RWPE2 (cell line): ENCODE data around the gene CLEC16A.

Experiments used
- ATAC-seq: fragments of 200-7000 bp; cut with Tn5 transposase; 3 replicates; pipeline ENCODE4 v1.9.1; 2021; ENCODE audit warnings: low read depth
- DNase-seq: peaks from one replicate; pipeline ENCODE4 v3.0.0-alpha.2; 2020; ENCODE audit warnings: low spot score
- H3K27ac ChIP-seq: fragments of 450-650 bp; 2 replicates; pipeline ENCODE4 v1.5.1; 2017; ENCODE audit warnings: mild to moderate bottlenecking; ENCODE audit not compliant: poor library complexity, severe bottlenecking
- H3K27me3 ChIP-seq: fragments of 250-450 bp; sonication (Bioruptor Pico); 2 replicates; pipeline ENCODE4 v1.5.1; 2021; ENCODE audit warnings: mild to moderate bottlenecking, moderate library complexity; ENCODE audit not compliant: insufficient read depth, poor library complexity, severe bottlenecking
- H3K36me3 ChIP-seq: fragments of 250-450 bp; sonication (Bioruptor Pico); 2 replicates; pipeline ENCODE4 v1.5.1; 2020; ENCODE audit warnings: low read depth, mild to moderate bottlenecking, moderate library complexity
- H3K4me1 ChIP-seq: fragments of 250-450 bp; sonication (Bioruptor Pico); 2 replicates; pipeline ENCODE4 v1.5.1; 2021; ENCODE audit warnings: mild to moderate bottlenecking, moderate library complexity; ENCODE audit not compliant: insufficient read depth, poor library complexity, severe bottlenecking
- H3K4me3 ChIP-seq: fragments of 250-450 bp; sonication (Bioruptor Pico); 2 replicates; pipeline ENCODE4 v1.5.1; 2021; ENCODE audit warnings: mild to moderate bottlenecking, moderate library complexity; ENCODE audit not compliant: severe bottlenecking
- H3K9me3 ChIP-seq: fragments of 250-450 bp; sonication (Bioruptor Pico); 2 replicates; pipeline ENCODE4 v1.5.1; 2021; ENCODE audit warnings: mild to moderate bottlenecking, moderate library complexity; ENCODE audit not compliant: severe bottlenecking
- CTCF ChIP-seq: fragments of 450-650 bp; IDR thresholded peaks from one replicate; pipeline ENCODE4 v1.5.1; 2017; ENCODE audit warnings: mild to moderate bottlenecking, moderate library complexity; ENCODE audit not compliant: poor library complexity, severe bottlenecking

The CLEC16A gene

DNA sequence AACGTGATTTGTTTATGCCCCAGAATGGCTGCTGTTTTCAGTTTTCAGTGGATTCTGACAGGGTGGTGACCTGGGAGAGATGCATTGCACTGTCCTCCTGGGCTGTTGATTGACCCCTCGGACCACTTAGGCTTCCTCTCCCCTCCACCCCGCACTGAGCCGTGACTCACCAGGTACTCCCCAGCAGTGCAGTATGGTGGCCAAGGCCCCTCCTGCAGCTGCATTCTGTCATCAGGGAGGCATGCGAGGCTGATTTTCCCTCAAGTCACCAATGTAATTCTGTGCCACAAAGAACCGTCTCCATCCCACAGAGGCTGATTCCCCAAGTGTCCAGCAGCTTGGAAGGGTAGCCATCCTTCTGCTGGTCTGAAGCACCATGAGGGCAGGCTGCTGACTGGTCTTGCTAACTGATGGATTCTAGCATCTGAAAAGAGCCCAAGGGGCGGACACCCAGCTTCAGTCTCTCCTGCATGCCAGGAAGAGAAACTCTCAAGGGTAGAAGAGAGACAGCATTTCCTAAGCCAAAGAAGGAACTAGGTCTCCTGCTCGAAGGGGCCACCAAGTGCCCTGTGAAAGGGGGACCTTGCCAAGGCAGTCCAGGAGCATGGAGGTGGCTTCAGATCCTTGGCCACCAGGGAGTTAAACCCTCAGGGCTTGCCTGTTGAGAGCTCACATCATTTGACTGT, 163.6 kb downstream of the CLEC16A start:
- DNase-seq: no peak
- no peak for ATAC-seq
- peaks cover 11% of the 10 kb centered on the region for H3K4me1 ChIP-seq
- H3K4me3 ChIP-seq: no peak overlapping the region
- H3K27me3 ChIP-seq: no peaks in the 10 kb centered on the region
- H3K27ac ChIP-seq: no peak overlapping the region
- H3K9me3 ChIP-seq: no peaks in the 10 kb centered on the region
- no peaks in the 10 kb centered on the region for H3K36me3 ChIP-seq
- TF ChIP-seq CTCF: no peak

DNA sequence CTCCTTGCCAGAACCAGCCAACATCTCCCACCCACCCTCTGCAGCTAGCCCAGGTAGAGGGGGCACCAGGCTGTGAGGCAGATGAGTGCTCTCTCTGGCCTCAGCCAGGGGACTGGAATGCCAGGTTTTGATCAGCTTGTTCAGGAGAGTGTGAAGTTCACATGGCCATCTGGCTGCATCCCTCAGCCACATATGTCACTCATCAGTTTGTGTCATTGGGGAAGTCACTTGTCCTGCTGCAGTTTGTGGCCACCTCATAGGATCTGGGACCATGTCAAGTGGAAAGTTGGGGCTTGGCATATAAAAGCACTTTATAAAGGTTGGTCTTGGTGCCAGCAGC, 164.1 kb downstream of the CLEC16A start:
- Histone ChIP-seq H3K27ac (no peak overlapping the region), H3K4me3 (no peak overlapping the region), H3K27me3 (no peaks in the 10 kb centered on the region), H3K4me1 (peaks cover 11% of the 10 kb centered on the region), H3K9me3 (no peaks in the 10 kb centered on the region), H3K36me3 (no peaks in the 10 kb centered on the region)
- DNase-seq (no peak), ATAC-seq (no peak)
- no peak for TF ChIP-seq CTCF

DNA sequence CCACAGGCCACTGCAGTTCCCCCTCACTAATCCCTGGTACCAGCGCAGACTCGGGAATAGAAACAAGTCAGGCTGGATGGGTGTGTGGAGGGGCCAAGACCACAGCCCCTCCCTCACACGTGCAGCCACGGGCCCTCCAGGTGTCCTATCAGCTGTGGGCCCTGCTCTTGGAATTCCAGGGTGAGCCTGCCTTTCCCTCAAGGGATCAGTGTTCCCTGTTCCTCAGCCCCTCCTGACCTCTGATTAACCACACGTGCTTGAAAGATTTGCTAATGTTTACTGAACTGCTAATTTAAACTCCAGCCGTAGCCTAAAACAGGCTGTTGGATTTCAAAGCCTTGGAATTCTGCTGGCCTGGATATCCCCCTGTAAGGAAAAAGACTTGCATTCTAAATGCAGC, 165.2 kb downstream of the CLEC16A start:
- Histone ChIP-seq H3K36me3 (no peaks in the 10 kb centered on the region), H3K27ac (no peak overlapping the region), H3K4me3 (no peak overlapping the region), H3K4me1 (peaks cover 7% of the 10 kb centered on the region), H3K27me3 (no peaks in the 10 kb centered on the region), H3K9me3 (no peaks in the 10 kb centered on the region)
- ATAC-seq (no peak), DNase-seq (no peak)
- no peak for TF ChIP-seq CTCF

- no peak overlapping the region for H3K27ac ChIP-seq
- no peak for DNase-seq
- no peaks in the 10 kb centered on the region for H3K9me3 ChIP-seq
- TF ChIP-seq CTCF: no peak
- no peak overlapping the region for H3K4me3 ChIP-seq
- no peaks in the 10 kb centered on the region for H3K36me3 ChIP-seq
- ATAC-seq: no peak
- H3K4me1 ChIP-seq: no peaks in the 10 kb centered on the region
- H3K27me3 ChIP-seq: no peaks in the 10 kb centered on the region
Observed at GRCh38 chr16:11111150-11111549, 166.8 kb downstream of the CLEC16A start.

GRCh38 chr16:11111856-11112634, 167.7 kb downstream of the CLEC16A start:
- no peak for TF ChIP-seq CTCF
- H3K4me3 ChIP-seq: no peak overlapping the region
- no peaks in the 10 kb centered on the region for H3K36me3 ChIP-seq
- no peaks in the 10 kb centered on the region for H3K9me3 ChIP-seq
- ATAC-seq: no peak
- no peaks in the 10 kb centered on the region for H3K27me3 ChIP-seq
- no peaks in the 10 kb centered on the region for H3K4me1 ChIP-seq
- H3K27ac ChIP-seq: no peak overlapping the region
- no peak for DNase-seq
